Stromal cell of bone marrow (primary cell): ENCODE measurements around the gene OOSP3.
A peak's percentile ranks its signal among the peaks of the same experiment; 100 is the strongest.
"Not testable (repeated sequence)": the region's sequence is repeated elsewhere in the genome, so short reads cannot be mapped to it uniquely, and the experiment has no call there.

Experiments
- DNase-seq: peaks from one replicate; pipeline ENCODE4 v3.0.0-alpha.2; 2012; ENCODE audit warnings: low read depth

OOSP3 gene

DNA sequence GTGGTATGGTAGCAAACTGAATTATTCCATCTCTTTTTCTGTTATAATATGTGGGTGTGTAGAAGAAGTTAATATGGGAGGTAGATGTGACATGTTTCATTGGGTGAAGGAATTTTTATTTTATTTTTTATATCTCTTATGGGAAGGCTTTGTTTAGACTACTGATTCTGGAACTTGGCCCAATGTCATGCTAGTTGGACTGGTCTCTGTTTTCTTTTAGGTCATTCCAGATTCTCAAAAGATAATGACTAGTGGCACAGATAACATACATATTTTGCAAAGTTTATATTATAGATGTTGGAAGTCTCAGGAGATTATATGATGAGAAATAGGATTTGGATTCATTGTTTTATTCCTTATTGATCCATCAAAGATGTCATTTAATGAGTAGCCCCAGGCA lies 1.3 kb upstream of the OOSP3 start:
- no peak for DNase-seq

DNA sequence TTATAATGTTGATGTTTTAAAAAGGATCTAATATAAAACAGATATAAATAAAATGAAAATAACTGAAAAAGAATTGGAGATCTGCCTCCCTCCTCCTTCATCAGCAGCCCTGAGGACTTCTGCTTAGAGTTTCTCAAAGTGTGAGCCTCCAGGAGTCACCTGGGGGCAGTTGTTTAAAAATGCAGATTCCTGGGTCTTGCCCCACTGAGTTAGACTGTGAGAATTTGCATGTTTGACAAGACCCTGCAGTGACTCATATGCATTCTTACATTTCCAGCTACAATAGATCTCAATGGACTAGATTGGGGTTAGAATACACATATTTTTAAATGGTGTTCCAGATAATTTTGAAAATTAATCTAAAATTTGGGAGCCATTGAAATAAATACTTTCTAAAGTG lies 798 bp upstream of the OOSP3 start:
- DNase-seq = no peak

DNA sequence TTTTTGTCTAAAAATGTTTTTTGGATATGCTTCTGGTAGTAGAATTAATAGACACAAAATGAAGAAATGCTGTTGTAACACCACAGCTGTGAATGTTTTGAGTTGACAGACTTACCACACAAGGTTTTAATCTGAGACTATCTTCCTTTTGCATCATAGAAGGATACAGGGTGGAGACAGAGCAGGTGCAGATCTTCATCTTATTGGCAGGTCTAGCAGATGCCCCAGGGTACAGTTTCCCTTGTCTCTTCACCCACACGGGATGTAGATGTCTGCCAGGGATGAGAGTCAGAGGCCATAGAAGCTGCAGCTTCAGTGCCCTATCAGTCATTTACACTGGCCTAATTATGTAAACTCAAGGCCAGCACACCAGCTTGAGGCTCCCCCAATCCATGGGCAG lies 985 bp downstream of the OOSP3 start:
- DNase-seq = no peak

DNA sequence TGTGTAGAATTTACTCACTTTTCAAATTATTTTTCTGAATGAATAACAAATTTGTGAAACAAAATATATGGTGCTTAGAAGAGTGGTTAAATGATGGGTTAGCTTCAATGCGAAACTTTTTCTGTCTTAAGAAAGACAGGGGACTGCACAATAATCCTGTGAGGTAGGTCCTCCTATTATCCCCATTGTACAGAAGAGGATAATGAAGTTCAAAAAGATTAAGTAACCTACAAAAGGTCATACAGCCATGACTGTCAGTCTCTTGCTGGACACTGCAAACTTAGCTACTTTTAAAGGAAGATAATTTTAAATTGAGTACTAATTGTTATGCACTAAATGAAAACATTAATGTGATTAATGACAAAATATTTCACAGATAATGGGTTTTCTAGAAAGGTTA lies 5.0 kb downstream of the OOSP3 start:
- no peak for DNase-seq

DNA sequence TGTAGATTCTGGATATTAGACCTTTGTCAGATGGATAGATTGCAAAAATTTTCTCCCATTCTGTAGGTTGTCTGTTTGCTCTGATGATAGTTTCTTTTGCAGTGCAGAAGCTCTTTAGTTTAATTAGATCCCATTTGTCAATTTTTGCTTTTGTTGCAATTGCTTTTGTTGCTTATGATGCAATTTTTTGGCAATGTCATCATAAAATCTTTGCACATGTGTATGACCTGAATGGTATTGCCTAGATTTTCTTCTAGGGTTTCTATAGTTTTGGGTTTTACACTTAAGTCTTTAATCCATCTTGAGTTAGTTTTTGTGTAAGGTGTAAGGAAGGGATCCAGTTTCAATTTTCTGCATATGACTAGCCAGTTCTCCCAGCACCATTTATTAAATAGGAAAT lies 8.6 kb downstream of the OOSP3 start:
- DNase-seq = not testable (repeated sequence)

DNA sequence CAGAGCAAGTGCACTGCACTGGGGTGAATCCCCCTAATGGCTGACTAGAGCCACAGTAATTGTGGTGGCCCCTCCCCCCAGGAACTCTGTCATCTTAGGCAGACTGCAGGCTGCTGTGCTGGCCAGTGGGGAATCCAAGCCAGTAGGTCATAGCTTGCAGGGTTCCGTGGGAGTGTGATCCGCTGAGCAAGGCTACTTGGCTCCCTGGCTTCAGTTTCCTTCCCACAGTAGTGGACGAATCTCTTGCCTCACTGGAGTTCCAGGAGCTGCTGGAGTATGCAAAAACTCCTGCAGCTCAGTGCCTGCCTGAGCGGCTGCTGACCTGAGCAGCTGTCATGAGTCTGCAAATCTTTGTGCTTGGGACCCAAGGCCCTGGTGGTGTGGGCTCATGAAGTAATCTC lies 13.2 kb downstream of the OOSP3 start:
- DNase-seq = no peak

DNA sequence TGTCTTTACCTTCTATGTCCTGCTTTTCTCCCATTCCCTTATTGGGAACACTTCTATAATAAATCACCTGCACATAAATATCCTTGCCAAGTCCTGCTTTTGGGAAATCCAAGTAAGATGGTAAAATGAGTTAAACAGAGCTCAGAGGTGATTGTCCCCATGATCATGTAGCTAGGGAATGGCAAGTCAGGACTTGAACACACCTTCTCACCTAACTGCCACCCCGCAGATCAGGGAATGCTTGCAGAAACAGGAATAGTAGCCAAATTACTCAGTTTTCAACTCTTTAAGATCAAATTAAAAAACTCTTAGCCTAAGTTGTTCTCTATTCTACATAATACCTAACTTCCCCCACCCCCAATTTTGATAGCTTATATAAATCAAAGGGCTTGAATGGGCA lies 16.0 kb downstream of the OOSP3 start:
- DNase-seq = no peak

DNA sequence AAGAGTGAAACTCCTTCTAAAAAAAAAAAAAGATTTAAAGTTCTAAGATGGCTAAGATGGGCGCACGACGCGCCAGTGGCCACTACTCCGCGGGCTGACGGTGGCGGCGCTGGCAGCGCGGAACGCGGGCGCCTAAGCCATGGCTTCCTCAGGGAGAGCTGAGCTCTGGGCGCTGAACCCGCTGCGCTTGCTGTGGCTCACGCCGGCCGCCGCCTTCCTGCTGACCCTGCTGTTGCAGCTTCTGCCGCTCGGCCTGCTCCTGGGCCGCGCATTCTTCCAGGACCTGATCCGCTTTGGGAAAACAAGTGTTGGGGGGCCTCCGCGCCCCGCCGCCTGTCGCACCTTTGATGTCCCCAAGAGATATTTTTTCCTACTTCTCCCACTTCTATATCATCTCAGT lies 19.5 kb downstream of the OOSP3 start:
- no peak for DNase-seq

DNA sequence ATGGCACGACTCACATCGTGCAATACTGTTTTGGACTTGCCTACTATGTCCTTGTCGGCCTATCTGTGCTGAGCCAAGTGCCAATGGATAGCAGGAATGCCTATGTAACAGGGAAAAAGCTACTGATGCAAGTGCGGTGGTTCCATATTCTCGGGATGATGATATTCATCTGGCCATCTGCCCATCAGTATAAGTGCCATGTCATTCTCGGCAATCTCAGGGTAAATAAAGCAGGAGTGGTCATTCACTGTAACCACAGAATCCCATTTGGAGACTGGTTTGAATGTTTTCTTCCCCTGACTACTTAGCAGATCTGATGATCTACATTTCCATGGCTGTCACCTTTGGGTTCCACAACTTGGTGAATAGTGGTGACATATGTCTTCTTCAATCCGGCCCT lies 20.1 kb downstream of the OOSP3 start:
- DNase-seq = no peak

DNA sequence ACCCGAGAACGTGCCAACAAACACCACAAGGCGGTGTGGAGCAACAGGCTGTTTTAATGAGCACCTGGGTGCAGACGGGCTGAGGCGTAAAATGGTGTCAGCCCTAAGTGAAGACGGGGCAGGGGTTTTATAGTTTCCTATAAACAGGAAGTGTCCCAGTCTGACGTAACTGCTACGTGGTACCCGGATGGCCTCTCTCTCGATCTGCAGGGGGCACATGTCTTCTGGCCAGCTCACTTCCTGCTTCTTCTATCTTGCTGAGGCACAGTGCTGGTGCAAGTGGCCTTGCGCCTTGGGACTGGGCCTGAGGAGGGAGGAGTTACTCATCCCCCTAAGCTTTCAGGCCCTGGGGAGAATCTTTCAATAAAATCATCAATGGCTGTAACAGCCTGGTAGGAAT lies 20.9 kb downstream of the OOSP3 start:
- DNase-seq = no peak

DNA sequence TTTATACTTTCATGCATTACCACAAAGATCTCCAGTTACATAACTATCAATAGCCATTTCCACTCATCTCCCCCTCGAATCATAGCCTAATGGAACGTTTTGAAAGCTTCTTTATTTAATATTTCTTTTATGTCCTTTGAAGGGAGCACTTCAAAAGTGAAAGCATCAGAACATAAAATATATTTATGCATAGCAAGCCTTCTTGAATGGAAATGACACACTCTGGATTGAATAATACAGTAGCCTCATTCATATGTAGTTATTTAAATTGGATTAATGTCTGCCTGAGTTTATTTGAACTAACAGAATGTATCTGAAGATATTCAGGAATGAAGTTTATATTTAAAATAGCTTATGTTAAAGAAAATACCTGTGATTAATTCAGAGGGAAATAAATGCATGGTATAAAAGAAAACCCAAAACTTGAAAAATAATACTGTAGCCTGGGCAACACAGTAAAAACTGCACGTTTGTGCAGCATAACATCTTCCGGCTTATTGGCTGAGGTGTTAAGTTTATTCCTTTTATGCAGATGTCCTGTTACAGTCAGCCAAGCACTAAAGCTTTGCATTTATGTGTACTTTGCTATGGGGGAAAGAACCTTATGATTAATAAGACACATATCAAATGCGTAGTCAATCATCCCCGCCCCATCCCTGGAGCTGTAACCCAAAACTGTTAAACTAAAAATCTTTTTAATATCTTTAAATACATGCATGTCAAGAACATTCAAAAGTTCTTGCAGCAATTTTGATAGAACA lies 22.0 kb downstream of the OOSP3 start:
- no peak for DNase-seq

DNA sequence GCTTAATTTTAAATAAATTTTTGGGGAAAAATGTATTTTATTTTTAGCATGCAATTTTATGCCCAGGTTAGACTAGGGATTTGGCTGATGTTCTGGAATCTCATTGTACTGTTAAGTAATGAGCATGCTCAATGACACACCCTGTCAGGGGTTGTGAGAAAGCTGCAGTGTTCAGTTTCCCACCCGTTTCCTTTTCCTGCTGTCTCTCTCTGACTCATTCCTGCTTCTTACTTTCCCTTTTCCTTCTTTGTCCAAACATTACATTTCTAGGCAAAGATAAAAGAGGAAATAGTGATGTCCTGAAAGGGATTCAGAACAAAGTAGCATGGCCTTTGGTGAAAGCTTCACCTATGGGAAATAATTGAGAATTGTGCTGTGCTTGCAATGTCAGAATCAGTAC lies 22.7 kb downstream of the OOSP3 start:
- DNase-seq = peak; percentile 6

DNA sequence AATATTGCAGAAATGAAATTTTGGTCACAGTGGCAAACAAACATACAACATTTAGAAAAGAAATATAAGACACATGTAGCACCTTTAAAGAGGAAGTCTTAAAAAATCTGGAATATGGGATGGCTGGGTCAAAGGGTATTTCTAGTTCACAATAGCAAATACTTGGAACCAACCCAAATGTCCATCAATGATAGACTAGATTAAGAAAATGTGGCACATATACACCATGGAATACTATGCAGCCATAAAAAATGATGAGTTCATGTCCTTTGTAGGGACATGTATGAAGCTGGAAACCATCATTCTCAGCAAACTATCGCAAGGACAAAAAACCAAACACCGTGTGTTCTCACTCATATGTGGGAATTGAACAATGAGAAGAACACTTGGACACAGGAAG lies 25.0 kb downstream of the OOSP3 start:
- DNase-seq = not testable (repeated sequence)

DNA sequence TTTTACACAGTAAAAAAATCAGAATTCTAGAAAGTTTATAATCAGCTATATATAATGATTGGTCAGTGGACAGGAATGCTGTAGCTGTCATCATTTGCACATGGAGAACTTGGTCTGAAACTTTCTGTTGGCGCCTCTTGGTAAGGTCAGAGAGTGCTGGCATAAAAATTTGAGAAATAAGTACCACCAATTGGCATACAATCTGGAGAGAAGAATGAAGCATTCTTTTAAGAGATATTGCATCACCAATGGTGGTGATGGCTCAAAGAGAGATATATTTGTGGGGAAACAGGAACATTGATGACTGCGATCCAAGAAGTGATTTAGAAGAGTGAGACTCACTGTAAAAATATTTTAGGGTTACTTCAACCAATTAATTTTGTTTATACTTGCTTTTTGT lies 39.9 kb downstream of the OOSP3 start:
- DNase-seq = peak; percentile 1

DNA sequence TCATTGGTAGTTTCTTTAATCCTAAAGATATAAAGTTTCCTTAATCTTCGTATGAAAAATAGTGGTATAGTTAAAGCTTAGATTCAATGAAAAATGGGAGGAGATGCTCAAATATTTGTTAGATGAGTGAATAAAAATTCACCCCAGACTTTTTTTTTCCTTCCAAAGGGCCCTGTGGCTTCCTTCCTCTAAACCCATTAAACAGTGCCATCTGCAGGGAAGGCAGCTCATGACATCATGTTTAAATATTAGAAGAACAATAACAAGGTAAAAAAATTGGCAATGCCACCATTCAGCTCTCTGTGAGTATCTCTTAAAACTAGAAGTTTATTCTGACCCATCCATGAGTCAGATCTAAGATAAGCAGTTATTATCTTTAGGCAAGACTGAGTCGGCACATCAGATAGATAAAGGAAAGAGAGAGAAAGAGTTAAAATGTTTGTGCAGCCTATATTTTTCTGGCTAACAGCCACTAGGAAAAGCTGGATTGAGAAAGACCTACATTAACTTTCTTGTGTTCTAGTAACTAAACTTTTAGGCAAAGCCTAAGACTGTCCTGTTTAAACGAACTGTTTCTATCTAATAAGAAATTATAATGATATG lies 40.5 kb downstream of the OOSP3 start:
- DNase-seq = peak; percentile 10

DNA sequence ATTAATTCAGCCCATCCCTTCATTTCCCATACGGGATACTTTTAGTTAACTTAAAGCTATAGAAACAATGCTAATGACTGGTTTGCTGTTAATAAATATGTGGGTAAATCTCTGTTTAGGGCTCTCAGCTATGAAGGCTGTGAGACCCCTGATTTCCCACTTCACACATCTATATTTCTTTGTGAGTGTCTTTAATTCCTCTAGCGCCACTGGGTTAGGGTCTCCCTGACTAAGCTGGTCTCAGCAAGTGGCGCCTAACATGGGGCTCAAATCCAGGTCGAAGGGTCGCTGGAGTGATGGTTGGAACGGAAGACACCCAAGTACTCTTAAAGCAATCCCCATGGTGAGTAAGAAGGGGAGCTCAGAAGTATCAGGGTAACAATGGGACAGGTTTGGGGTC lies 45.2 kb downstream of the OOSP3 start:
- DNase-seq = no peak

DNA sequence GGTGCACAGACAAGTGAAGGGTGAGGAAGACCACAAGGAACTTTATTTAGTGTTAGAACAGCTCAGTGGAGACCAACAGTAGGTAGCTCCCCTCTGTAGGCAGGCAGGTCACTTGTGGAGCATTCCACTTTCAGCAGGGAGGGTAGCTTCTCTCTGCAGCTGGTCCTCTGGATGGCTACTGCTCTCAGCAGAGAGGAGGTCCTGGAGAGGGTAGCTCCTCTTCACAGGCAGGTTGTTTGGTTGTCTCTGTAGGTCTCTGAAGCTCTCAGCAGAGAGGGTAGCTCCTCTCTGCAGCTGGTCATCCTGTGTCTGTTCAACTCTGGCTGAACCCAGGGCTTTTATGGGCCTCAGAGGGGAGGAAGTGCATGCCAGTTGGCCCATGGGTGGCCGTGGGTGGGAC lies 53.1 kb downstream of the OOSP3 start:
- DNase-seq = no peak

DNA sequence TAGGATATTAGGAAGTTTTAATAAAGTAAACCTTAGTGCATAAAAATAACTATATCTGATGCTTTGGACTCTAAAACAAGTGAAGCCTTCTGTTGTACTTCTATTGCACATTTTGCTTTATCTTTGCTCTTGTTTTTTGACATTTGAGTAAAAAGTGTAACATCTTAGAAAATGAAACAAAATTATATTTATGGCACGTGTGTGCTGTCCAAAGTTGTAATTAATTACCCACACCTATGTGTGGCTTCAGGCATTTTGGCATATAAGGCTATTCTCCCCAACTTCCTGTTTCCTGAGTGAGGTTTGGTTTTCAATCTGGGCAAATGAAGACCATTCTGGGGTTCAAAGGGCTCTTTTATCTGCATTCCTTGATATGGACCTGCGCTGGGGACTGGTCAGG lies 59.5 kb downstream of the OOSP3 start, which contains the start of gene OOSP1:
TSS of gene OOSP1 (plus strand) at position 301 of the 400 bp plus-strand sequence. CDS start at position 324, 23 bp downstream.
- DNase-seq = no peak

DNA sequence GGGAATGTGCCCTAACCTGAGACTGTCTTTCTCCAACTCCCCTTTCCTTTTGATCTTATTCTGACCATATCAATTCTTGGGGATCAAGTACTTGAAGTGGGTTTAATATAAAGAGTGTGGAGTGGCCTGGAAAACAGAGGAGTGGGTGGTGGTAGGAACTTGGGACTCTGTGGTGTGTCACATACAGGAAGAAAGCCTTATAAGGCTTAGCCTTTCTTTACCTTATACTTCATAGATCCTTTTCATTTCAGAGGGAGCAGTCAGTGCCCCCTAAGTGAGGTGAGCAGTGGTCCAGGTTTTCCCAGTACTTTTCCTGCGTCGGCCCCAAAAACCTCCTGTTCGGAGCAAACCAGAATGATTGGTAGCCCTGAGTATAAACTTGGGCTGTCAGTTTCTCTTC lies 60.1 kb downstream of the OOSP3 start:
- no peak for DNase-seq

DNA sequence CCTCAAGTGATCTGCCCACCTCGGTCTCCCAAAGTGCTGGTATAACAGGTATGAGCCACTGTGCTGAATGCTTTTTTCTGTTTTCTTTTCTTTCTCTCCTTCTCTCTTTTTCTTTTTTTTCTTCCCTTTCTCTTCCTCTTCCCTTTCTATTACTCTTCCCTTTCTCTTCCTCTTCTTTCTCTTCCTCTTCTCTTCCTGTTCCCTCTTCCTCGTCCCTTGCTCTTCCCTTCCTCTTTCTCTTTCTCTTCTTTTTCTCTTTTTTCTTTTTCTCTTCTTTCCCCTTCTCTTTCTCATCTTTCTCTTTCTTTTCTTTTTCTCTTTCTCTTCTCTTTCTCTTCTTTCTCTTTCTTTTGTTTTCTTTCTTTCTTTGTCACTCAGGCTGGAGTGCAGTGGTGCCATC lies 60.9 kb downstream of the OOSP3 start:
- DNase-seq = no peak

DNA sequence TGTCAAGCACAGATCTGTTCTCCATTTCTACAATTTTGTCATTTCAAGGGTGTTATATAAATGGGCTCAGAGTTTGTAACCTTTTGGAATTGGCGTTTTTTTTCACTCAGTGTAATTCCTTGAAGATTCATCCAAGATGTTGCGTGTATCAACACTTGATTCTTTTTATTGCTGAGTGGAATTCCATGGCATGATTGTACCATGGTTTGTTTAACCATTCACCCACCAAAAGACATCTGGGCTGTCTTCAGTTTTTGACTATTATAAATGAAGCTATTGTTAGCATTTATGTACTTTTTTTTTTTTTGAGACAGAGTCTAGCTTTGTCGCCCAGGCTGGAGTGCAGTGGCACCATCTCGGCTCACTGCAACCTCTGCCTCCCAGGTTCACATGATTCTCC lies 62.5 kb downstream of the OOSP3 start:
- DNase-seq = no peak

DNA sequence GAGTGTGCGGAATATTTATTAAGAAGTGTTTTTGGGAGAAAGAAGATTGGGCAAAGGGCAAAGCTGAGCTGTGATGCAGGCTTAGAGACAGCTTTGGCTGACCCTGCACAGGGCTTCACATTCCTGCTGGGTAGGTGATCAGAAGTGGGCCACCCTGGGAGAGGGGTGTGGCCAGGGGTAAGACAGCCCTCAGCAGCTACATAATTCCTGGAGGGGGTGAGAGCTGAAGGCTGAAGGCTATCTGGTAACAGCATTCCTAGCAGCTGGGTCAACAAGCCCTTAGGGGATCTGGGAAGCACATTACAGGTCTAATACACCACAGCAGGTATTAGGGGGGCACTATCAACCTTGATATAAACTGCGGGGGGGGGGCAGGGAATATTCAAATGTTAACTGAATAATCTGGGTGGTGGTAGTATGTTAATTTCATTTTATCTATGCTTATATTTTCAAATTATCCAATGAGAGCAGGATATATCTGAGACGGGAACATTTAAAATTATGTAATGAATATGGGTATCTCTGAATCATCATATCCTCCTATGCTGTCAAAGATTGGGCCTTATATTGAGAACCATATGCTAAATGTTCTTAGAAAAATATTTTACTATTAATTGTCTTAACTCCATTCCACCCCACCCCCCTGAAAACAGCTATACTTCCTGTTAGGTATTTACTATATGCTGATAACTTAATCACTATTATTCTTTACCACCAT lies 65.6 kb downstream of the OOSP3 start:
- DNase-seq = no peak

DNA sequence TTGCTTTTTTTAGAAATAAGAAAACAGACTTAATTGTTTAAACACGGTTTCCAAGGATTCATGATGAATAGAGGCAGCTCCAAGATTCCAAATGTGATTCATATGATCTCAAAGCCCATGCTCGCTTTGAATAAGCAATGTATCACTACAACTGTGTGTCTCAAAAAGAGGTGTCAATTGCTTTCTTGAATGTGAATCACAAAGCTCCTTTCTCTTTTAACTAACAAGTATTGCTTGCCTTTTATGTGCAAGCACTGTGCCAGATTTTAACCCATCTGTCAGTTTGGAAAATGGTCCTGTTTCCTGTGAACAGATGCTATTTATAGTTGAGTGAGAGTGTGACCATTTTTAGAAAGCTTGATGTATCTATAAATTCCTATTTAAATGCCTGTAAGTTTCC lies 66.1 kb downstream of the OOSP3 start:
- no peak for DNase-seq
